Stimulated activated CD4-positive, alpha-beta T cell treated with anti-CD3 and anti-CD28 coated beads, Interleukin-12 subunit alpha, Interleukin-12 subunit beta, amount 100 ng/mL, for 24 hours (primary cell): ENCODE data around the gene WT1.

ENCODE experiments used
- DNase-seq, 2 experiments: peaks; one replicate each; pipeline ENCODE4 v3.0.0-alpha.2; 2020; ENCODE audit warnings: low read depth in 2 of 2

WT1 gene

GRCh38 chr11:32421992-32422391 is 13.3 kb downstream of the WT1 start:
- no peak for DNase-seq

DNA sequence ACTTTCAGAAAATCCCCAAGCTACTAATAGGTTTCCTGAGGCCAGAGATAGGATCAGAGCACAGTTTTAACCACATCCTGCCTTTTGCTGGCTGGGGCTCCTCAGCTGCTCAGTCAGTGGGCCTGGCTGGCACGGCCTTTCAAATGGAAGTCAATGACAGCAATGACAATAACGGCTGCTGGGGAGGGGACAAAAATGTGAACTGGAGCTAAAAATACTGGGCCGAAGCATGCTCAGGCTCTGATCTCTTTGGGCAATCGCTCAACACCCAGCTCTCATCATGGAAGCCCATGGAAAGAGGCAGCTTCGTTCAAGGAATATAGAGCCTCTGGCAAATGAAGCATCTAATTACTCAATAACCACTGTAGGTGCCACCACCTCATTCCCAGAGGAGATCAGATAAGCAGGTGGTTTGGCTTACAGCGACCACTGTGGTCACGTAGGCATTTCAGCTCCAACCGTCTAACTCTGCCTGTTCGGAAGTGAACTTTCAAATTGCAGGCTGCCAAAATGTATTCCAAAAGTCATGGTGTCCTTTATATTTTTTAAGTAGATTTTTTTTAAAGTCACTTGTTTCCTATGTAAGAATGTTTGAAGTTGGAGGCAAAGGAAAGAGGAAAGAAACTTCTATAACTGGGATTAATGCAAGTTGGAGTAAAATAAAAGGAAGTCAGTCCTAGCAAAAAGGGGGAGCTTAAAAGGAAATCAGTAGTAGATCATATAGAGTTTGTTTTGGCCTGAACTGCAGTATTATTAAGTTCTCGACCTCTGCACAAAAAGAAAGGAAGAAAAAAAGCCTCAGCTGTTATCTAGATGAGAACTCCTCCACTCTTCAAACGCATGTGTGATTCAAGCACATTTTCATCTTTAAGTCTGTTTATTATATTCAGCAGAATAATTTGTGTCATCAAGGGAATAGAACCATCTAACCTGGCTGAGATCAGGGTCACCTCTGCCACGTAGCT is 14.1 kb downstream of the WT1 start:
- no peak for DNase-seq

DNA sequence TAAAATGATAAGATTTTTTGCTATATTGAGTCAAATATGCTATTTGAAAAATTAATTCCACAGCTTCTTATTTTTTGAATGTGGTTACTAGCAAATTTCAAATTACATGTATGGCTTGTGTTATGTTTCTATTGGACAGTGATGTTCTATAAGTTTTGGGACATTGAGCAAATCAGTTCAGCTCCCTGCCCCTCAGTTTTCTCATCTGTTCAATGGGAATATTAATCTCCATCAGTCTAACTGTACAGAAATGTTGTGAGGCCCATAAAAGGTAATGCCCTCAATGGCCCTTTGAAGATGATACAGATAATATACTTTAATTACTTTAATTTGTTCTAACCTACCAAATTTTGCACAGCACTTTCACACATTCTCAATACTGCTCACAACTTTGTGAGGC is 15.2 kb downstream of the WT1 start:
- DNase-seq = no peak

- no peak for DNase-seq
Measured at GRCh38 chr11:32418836-32419235, 16.5 kb downstream of the WT1 start.

DNA sequence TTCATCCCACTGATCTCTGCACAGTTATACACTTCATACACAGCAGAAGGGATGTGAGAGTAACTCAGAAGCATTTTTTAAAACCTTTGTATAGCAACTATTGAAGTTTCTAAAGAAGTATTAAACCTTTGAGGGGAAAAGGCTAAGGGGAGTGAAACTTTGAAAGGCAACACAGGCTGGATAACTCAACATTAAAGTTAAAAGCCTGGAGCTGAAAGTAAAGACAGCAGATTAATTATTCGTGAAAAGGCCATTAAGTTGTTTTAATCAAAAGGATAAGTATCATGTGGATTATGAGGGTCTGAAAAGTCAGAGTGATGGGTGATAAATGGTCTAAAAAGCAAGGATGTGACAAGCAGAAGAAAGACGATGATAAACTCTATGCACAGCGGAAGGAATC is 17.5 kb downstream of the WT1 start:
- DNase-seq = no peak

GRCh38 chr11:32416301-32416700 is 19.0 kb downstream of the WT1 start:
- no peak for DNase-seq

GRCh38 chr11:32414925-32415324 is 20.4 kb downstream of the WT1 start:
- no peak for DNase-seq

DNA sequence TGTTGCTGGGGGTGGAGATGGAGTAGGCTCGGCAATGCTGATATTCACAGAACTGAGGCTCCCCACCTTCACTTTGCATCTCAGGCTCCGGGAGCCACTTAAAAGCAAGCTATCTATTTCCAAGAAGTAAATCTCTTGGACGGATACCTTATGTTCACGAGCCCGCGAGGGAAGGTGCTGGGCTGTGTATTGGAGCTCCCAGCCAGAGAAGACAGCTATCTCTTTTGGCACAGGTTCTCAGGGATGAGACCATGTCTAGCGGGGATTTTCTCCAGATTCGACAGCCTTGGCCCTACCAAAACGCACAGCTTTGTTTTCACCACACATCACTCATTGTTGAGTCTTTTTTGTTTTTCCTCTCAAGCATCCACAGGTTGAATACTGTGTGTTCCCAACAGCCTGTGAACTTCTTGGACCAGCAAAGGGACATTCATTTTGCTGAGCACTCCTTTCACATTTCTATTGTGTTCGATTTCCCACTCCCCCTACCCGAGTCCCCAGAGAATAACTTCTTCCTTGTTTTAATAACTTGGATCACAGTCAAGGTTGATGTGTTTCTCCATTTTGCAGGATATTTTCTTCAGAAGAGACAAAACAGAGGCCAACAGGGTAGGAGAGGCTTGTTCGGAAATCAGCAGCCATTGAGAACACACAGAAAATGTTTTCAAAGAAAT is 23.3 kb downstream of the WT1 start:
- no peak for DNase-seq

GRCh38 chr11:32405592-32405991 is 29.7 kb downstream of the WT1 start:
- DNase-seq = no peak

- DNase-seq = no peak
Measured at GRCh38 chr11:32402836-32403235, 32.5 kb downstream of the WT1 start.

DNA sequence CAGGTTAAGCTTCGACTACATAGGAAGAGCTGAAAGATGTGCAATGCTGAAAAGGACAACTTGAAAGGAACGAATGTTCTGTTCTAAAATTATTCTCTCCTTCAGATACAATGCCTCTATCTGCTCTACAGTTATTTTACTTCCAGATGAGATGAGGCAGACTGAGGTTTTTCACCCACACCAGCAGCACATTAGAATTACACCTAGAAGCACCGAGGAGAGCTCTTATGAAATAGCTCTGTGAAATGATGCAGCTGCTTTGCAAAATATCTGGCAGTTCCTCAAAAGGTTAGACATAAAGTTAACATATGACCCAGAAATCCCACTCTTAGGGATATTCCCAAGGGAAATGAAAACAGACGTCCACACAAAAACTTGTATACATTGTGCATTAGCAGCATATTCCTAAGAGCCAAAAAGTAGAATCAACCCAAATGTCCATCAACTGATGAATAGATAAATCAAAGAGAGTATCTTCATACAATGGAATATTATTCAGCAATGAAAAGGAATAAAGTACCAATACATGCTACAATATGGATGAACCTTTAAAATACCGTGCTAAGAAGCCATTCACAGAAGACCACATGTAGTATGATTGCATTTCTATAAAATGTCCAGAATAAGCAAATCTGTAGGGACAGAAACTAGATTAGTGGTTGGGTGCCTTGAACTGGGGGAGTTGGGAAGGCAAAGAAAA is 34.5 kb downstream of the WT1 start:
- DNase-seq = no peak

GRCh38 chr11:32400196-32400595 is 35.1 kb downstream of the WT1 start:
- no peak for DNase-seq

GRCh38 chr11:32396991-32397390 is 38.3 kb downstream of the WT1 start:
- no peak for DNase-seq

- DNase-seq = no peak
Measured at GRCh38 chr11:32396331-32396730, 39.0 kb downstream of the WT1 start.

DNA sequence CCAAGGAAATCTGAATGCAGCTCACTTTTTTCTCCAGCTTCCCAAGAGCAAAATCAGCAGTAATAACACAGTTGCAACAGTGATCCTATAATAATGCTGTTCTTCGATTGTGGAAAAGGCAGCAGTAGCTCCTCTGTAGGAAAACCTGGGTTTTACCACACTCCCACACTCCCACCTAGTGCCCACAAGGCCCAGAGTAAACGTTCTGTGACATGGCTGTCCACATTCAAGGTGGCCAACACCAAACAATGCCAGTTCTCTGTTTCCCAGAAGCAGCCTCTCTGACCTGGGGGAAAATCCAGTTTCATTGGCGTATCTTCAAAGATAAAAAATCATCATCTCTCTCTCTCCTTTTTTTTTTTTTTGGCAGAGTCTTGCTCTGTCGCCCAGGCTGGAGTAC is 40.2 kb downstream of the WT1 start:
- no peak for DNase-seq

DNA sequence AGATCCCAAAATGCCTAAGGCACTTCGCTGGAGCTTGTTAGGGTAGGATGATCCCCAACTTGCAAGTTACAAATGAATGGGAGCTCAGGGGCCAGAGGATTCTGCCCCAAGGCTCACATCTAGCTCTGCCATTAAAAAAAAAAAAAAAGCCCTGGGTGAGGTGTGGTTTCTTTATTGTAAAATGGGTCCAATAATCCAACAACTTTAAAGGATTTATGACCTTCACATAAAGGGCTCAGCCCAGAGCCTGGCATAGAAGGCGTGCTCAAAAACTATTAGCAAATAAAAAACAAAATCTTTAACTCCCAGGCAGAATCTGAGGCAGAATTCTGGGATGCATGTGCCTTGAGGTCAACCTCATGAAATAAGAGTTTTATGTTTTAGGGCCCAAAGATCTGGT is 42.5 kb downstream of the WT1 start:
- DNase-seq = no peak

GRCh38 chr11:32391956-32392553 is 43.3 kb downstream of the WT1 start:
- no peak for DNase-seq

- no peak for DNase-seq
Measured at GRCh38 chr11:32391479-32391878, 43.9 kb downstream of the WT1 start.

- no peak for DNase-seq
Measured at GRCh38 chr11:32390712-32391111, 44.6 kb downstream of the WT1 start.

DNA sequence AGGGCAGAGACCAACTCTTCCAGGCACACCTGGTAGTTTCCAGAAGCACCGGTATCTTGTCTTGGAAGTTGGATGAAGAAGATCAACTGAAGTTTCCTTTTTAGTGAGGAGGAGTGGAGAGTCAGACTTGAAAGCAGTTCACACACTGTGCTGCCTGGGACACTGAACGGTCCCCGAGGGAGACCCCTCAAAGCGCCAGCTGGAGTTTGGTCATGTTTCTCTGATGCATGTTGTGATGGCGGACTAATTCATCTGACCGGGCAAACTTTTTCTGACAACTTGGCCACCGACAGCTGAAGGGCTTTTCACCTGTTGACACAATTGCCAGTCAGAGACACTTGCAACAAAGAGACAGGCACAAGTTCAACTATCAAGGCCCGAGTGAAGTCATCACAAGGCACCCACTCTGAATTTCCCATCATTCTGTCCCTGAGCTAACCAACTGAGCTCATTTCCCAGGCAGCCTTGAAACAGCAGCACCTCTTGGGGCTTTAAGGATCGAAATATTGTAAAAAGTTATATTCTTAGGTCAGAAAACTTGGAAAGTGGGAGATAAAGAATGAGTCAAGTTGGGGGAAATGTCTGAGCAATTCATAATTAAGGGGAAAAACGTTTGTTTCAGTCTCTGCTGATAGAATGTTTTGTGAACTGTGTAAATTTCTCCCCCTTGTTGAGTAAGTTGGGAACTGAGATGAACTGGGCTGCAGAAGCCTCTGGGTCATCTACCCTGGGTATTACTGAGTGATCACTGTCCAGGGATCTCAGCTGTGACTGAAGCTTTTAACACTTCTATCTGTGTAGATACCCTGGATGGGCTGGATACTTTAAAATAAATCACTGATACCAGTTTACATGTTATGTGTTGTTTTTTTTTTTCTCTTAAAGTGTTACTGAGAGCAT is 46.2 kb downstream of the WT1 start:
- DNase-seq = no peak

DNA sequence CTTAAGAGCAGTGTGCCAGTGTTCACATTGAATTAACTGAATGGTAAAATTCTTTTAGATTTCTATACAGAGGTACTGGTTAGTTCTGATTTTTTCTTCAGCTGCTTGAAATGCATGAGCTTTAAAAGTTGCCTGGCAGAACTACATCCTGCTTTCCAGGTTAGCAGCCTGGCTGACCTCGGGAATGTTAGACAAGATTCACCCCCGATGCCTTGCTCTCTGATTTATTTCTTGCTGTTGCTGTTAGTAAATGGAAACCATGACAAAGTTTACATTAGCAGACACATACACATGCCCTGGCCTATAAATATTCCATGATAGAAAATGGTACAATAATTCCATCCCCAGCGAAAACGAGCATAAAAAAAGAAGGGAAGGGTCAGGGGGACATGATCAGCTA is 47.0 kb downstream of the WT1 start:
- DNase-seq = no peak
